Central memory CD4-positive, alpha-beta T cell (primary cell): ENCODE measurements around the gene COL9A3.

ENCODE experiments used
- DNase-seq: peaks from one replicate; pipeline ENCODE4 v3.0.0; 2022
- total RNA-seq, 3 experiments: gene quantifications; one replicate each; lab custom pipeline; 2026; lab: John Stamatoyannopoulos, UW

COL9A3 gene
- total RNA-seq: 0 to 0.58 (median 0.04) reads per million in 3 experiments

GRCh38 chr20:62816884-62817873 is at the start of gene COL9A3:
Gene COL9A3, plus strand, starts transcription at chr20:62817050. Its CDS starts 15 bp downstream, at chr20:62817065.
- DNase-seq: no peak

- no peak for DNase-seq
These were observed 48.7 kb upstream of the COL9A3 start for GRCh38 chr20:62768234-62768546.

DNA sequence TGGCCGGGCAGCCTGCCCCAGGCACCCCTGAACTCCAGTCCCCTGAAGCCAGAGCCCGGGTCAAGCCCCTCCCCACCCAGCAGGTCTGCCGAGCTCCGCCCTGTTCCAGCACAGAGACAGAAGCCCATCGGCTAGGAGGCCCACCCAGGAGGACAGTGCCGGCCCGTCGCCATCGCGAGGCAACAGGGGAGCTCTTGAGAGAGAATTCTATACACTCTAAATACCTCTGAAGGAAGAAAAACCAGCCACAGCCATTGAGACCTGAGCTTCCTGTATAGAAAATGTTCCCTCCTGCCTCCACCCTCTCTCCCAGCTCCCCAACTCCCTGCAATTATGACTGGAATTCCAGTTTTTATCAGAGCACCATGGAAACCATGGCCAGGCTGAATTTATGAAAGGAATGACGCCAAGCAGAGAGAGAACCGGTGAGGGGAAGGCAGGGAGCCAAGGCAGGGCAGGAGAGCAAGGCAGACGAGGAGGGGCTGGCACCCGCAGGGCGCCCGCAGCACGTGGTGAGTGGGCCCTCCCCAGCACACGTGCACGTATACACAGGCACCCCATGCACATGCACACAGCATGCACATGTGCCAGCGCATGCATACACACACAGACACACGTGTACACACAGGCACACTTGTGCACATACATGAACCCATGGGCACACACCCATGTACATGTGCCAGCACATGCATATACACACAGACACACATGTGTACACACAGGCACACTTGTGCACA is 48.1 kb upstream of the COL9A3 start:
- DNase-seq: no peak

DNA sequence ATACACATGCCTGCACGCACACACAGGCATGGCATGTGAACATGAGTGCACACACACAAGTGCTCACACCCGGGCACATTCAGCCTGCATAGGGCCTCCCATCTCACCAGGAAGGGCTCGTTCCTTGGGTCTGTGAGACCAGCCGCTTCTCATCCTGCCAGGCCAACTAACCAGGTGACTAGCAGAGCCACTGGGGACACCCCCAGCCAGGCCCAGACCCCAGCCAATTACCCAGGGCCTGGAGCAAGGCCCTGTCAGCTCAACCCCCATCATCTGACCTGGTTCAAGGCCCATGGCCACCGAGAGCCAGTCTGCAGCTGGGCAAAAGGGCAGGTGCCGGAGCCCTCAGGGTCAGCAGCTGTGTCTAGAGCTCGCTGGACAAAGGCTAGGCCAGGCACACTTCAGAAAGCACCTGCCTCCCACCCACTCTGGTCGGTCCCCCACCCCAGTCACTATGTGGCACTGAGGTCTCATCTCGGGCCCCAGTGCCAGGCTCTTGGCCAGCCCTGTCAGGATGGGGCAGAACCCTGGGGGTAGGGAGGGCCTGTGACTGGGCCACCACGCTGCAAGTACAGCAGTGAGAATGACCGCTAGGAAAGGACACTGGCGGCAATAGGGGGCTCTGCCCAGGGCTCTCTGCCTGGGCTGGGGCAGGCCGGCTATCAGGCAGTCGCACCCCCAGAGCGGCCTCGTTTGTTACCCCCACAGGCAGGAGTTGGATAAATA is 47.3 kb upstream of the COL9A3 start:
- DNase-seq: no peak

DNA sequence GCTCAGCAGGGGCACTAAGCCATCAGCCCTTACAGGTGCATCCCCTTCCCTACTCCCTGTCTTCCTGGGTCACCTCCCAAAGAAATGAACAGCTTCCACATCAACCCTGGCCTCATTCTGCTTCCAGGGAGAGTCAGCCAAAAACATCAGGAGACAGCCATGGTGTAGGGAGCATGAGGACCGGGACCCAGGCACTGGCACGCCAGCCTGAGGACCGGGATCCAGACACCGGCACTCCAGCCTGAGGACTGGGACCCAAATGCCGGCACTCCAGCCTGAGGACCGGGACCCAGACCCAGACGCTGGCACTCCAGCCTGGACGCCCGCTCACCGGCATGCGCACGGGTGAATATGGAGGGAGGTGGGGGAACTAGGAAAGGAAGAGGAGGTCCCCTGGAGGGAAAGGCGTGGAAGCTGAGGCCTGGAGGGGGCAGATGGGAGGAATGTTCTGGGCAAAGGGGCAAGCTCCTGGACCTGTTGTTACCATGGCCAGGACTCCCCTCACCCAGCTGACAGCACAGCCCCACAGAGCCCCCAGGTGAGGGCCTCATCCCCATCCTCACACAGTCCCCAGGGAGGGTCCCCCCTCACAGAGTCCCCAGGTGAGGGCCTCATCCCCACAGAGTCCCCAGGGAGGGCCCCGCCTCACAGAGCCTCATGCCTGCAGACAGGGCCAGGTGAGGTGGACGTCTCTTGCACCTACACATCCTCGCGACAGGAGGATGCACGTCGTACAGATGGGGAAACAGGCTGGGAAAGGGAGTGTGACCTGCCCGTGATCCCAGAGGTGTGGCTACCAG is 46.5 kb upstream of the COL9A3 start:
- DNase-seq: no peak

GRCh38 chr20:62770916-62771315 is 45.9 kb upstream of the COL9A3 start:
- no peak for DNase-seq

DNA sequence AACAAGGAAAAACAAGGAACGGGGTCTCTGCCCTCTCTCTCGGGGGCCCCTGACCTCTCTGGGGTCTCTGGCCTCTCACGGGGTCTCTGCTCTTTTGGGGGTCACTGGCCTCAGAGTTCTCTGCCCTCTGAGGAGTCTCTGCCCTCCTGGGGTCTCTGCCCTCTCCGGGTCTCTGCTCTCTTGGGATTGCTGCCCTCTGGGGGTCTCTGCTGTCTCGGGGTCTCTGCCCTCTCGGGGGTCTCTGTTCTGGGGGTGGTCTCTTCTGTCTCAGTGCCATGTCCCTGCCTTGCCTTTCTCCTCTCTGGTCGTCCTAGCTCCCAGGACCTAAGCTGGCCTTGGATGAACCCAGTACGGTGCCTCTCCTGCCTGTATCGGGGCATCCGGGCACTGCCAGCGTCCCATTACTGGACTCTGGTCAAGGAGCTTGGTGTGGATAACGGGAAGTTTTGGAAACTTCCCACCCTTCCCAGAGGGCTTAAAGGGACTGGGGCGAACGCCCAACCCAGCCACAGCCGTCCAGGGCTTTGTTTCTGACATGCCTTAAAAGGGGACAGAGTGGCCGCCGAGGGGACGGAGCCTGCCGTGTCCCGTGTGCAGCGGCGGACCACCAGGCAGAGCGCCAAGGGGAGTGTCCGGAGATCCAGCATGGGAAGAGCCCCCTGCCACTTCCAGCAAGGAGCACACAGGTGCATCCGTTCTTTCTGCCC is 45.3 kb upstream of the COL9A3 start:
- DNase-seq: no peak

DNA sequence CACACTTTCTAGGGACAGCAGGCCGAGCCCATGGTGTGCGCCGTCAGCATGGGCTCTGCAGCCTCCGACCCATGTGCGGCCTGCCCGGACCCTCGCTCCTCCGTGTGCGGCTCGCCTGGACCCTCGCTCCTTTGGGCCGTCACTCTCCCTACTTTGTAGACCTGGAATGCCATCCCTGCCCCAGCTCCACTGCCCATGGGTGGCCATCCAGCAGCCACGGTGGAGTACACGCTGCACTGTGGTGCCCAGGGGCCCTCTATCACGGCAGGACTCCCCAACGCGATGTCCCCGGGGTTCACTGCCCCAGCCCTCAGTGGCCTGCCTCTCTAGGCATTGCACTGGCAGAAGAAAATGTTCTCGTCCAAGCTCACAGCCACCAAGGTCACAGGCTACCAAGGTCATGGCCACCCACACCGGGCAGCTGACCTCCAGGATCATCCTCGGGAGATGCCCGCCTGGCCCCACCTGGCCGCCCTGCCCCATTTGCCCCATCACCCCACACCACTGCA is 44.7 kb upstream of the COL9A3 start:
- no peak for DNase-seq

DNA sequence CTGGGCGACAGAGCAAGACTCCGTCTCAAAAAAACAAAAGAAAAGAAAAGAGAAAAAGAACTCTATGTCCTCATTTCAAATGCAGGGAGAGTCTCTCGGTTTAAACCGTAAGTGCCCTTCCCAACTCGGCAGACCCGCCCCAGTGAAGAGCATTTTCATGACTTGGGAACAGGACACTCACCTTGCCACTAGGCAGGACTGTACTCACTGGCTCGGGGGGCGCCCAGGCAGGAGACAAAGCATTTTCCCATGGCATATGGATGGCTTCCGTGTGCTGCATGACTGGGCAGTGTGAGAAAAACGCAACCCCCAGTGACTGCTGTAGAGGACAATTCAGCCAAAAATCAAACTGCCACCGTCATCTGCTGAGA is 44.2 kb upstream of the COL9A3 start:
- DNase-seq: no peak

- DNase-seq: no peak
These were observed 43.6 kb upstream of the COL9A3 start for GRCh38 chr20:62772990-62773844.

DNA sequence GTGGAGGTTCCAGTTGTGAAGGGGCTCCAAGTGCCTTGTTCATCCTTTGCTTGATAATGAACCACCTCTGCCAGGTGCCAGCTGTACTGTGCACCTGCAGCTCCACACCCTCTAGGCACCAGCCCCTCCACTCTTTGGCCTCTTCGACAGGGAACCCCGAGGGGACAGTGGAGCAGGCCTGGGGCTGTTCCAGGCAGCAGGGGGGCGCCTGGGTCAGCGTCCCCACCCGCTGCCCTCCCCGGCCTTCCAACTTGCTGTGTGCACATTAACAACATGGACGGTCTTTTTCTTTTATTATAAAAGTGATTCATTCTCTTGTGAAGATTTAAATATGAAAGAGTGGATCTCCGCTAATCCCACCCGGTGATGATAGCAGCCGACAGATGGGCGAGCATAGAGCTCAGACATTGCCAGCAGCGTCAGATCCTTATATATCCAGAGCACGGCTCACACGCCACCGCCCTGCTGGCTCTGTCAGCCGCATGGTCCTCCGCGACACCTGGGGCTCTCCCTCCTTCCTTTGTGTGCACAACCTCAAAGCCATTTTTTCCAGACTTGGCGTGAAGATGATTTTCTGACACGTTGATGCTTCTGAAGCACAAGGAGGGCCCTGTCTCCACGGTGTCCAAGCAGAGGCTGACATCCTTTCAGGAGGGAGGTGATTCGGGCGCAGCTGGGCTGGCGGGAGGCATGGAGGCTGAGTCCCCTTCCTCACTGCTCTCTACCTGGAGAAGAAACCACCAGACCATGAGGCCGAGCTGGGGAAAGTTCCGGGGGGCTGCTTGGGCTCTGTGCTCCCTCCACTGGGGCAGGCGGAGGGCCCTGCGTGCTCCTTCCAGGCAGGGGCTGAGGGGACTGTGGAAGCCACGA is 42.8 kb upstream of the COL9A3 start:
- DNase-seq: no peak

GRCh38 chr20:62774762-62775161 is 42.1 kb upstream of the COL9A3 start:
- DNase-seq: no peak

- DNase-seq: no peak
These were observed 41.6 kb upstream of the COL9A3 start for GRCh38 chr20:62775206-62775605.

DNA sequence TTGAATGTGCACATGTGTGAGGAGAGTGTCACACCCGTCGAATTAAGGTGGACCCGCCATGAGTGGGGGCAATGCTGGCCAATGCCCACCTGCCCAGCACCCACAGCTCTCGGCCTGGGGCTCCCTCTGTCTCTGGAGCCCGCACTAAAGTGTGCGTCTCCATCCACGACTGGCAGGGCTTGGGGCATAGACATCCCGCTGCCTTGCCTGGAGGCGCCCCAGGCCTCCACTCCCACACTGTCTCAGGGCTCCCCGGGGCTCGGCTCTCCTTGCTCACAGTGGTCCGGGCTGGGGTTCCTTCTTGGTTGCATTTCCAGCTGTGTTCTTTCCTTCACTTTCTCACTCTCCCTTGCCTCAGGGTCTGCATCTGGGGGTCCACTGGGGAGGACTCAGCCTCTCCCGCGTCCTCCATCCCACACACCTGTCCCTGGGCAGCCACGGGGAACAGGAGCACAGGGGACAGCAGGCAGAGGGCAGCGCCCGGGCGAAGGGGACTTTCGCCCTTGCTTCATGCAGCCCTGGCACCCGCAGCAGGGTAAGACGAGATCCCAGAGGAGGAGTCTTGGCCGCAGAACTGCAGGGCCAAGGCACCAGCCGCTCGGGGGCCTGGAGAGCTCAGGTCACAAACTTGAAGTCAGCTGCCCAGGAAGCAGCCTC is 40.7 kb upstream of the COL9A3 start:
- no peak for DNase-seq

GRCh38 chr20:62776692-62777527 is 39.9 kb upstream of the COL9A3 start:
- DNase-seq: peak; percentile 45

DNA sequence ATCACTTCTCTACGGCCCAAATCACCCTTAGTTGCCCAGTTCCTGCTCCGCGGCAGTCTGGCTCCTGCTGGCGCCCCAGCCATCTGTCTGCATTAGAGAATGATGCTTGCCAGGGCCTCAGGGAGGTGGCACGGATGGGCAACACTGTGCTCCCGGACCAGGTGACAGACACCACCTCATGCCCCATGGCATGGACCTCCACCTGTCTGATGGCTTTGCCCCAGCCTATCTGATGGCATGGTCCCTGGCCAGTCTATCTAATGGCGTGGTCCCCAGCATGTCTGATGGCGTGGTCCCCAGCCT is 39.4 kb upstream of the COL9A3 start:
- no peak for DNase-seq

- no peak for DNase-seq
These were observed 38.8 kb upstream of the COL9A3 start for GRCh38 chr20:62778058-62778457.
